ENCODE data around the gene PLA2G4A. TPM values are rescaled to one million over a fixed set of nuclear protein-coding genes. Genes with fewer than 3 reads are reported as not detected.
"Not testable (repeated sequence)": the region's sequence is repeated elsewhere in the genome, so short reads cannot be mapped to it uniquely, and the experiment has no call there.

The PLA2G4A gene
- total and polyA plus RNA-seq, 5 donors from 2014 or later = not detected

DNA sequence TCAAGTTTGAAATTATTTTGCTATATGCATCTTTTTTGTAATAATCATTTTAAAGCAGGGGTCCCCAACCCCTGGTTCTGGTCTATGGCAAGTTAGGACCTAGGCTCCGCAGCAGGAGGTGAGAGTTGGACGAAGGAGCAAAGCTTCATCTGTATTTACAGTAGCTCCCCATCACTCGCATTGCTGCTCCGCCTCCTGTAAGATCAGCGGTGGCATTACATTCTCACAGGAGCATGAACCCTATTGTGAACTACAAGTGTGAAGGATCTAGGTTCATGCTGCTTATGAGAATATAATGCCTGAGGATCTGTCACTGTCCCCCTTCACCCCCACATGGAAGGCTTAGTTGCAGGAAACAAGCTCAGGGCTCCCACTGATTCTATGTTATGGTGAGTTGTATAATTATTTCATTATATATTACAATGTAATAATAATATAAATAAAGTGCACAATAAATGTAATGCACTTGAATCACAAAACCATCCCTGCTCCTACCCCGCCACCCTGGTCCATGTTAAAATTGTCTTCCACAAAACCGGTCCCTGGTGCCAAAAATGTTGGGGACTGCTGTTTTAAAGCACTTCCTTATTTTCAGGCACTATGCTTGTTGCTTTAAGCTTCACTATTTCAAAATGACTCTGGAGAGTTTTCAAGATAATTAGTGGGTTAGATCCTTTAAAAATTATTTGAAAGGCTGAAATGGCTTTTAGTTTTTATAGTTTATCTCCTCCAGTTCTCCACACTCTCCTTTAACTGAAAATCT, 74.8 kb downstream of the PLA2G4A start:
- Histone ChIP-seq H3K27me3 (ENCODE audit: control insufficient read depth, insufficient read depth, low read length) (no peaks in the 10 kb centered on the region), H3K27ac (ENCODE audit: insufficient read depth, low read length, poor library complexity, severe bottlenecking) (no peak overlapping the region), H3K36me3 (ENCODE audit: control insufficient read depth, insufficient read depth, low read length) (no peaks in the 10 kb centered on the region), H3K4me3 (ENCODE audit: low read depth, low read length) (no peak overlapping the region), H3K9me3 (ENCODE audit: control insufficient read depth in 2 of 2, low read length in 2 of 2) (no peaks in the 10 kb centered on the region), H3K4me1 (ENCODE audit: control insufficient read depth, insufficient read depth, low read length, poor library complexity, severe bottlenecking) (no peaks in the 10 kb centered on the region)
- H3K4me3 Mint-ChIP-seq = no peak overlapping the region
- no peaks in the 10 kb centered on the region for H3K4me1 Mint-ChIP-seq
- no peak for ATAC-seq (ENCODE audit: low read depth in 2 of 2)
- H3K27me3 Mint-ChIP-seq = no peaks in the 10 kb centered on the region
- H3K9me3 Mint-ChIP-seq = peaks cover 0 to 12% (median 0%) of the 10 kb centered on the region in 7 donors
- H3K27ac Mint-ChIP-seq = no peak overlapping the region
- H3K36me3 Mint-ChIP-seq = no peaks in the 10 kb centered on the region
- no peak for DNase-seq

DNA sequence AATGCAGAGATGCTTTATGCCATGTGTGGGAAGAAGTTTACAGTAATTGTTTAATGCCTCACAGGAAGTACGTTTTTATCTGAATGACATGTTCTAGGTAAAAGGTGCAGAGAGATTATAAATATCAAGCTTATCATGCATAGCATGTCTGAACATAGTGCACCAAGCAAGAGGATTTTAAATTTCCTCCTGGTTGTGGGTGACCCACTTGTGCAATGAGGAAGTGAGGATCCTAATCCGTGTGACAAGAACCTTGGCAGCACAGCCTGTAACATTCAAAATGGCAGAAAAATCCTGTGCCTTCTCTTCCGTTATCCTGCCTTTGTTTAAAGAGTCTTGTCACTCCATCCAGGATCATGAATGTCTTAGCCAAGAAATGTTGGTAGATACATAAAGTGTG, 75.6 kb downstream of the PLA2G4A start:
- DNase-seq (no peak), ATAC-seq (ENCODE audit: low read depth in 2 of 2) (no peak)
- no peaks in the 10 kb centered on the region for H3K27me3 Mint-ChIP-seq
- H3K27me3 ChIP-seq (ENCODE audit: control insufficient read depth, insufficient read depth, low read length) = no peaks in the 10 kb centered on the region
- no peak overlapping the region for H3K4me3 ChIP-seq (ENCODE audit: low read depth, low read length)
- H3K4me1 Mint-ChIP-seq = no peaks in the 10 kb centered on the region
- H3K9me3 Mint-ChIP-seq = peaks cover 0 to 7% (median 0%) of the 10 kb centered on the region in 7 donors
- H3K27ac Mint-ChIP-seq = no peak overlapping the region
- H3K4me3 Mint-ChIP-seq = no peak overlapping the region
- no peaks in the 10 kb centered on the region for H3K36me3 ChIP-seq (ENCODE audit: control insufficient read depth, insufficient read depth, low read length)
- no peak overlapping the region for H3K27ac ChIP-seq (ENCODE audit: insufficient read depth, low read length, poor library complexity, severe bottlenecking)
- no peaks in the 10 kb centered on the region for H3K36me3 Mint-ChIP-seq
- no peaks in the 10 kb centered on the region for H3K9me3 ChIP-seq (ENCODE audit: control insufficient read depth in 2 of 2, low read length in 2 of 2)
- H3K4me1 ChIP-seq (ENCODE audit: control insufficient read depth, insufficient read depth, low read length, poor library complexity, severe bottlenecking) = no peaks in the 10 kb centered on the region

DNA sequence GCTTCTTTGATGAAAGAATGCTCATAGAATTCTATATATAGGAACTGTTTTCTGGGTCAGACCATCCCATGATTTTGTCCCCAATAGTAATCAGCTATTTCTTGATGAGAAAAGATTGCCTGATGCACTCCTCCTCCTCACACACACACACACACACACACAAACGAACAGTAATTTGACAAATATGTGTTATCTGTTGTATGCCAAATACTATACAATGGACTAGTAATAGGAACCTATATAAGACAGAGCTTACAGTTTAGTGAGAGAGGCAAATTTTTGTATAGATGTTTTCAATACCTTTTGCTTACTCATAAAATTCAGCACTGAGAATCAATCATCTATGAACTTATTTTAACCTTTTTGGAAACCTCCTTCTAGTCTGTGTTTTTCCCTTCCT, 76.8 kb downstream of the PLA2G4A start:
- H3K9me3 Mint-ChIP-seq = peaks cover 0 to 6% (median 0%) of the 10 kb centered on the region in 7 donors
- H3K36me3 ChIP-seq (ENCODE audit: control insufficient read depth, insufficient read depth, low read length) = no peaks in the 10 kb centered on the region
- H3K27me3 ChIP-seq (ENCODE audit: control insufficient read depth, insufficient read depth, low read length) = no peaks in the 10 kb centered on the region
- no peaks in the 10 kb centered on the region for H3K36me3 Mint-ChIP-seq
- H3K27ac Mint-ChIP-seq = no peak overlapping the region
- no peaks in the 10 kb centered on the region for H3K27me3 Mint-ChIP-seq
- H3K4me1 Mint-ChIP-seq = no peaks in the 10 kb centered on the region
- no peak overlapping the region for H3K4me3 Mint-ChIP-seq
- no peaks in the 10 kb centered on the region for H3K9me3 ChIP-seq (ENCODE audit: control insufficient read depth in 2 of 2, low read length in 2 of 2)
- H3K4me1 ChIP-seq (ENCODE audit: control insufficient read depth, insufficient read depth, low read length, poor library complexity, severe bottlenecking) = no peaks in the 10 kb centered on the region
- no peak overlapping the region for H3K27ac ChIP-seq (ENCODE audit: insufficient read depth, low read length, poor library complexity, severe bottlenecking)
- no peak for ATAC-seq (ENCODE audit: low read depth in 2 of 2)
- no peak overlapping the region for H3K4me3 ChIP-seq (ENCODE audit: low read depth, low read length)
- no peak for DNase-seq

DNA sequence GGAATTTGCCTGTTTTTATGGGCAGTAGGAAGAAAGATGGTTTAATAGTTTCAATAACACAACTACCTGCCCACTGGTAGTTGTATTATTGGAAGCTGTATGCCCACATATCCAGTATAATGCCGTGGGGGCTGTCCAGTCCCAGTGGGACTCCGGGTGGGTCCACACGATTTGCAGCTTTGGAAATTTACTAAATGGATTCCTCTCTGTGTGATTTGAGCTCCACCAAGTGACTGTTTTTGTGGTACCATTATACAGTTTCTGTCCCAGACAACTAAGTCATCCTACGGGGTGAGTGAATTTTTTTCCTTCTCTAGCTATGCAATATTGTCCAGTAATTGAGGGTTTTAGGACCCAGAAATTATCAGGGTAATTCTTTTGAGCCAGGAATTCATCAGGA, 86.8 kb downstream of the PLA2G4A start:
- no peak for ATAC-seq (ENCODE audit: low read depth in 2 of 2)
- Histone ChIP-seq H3K4me1 (ENCODE audit: control insufficient read depth, insufficient read depth, low read length, poor library complexity, severe bottlenecking) (no peaks in the 10 kb centered on the region), H3K27me3 (ENCODE audit: control insufficient read depth, insufficient read depth, low read length) (no peaks in the 10 kb centered on the region), H3K27ac (ENCODE audit: insufficient read depth, low read length, poor library complexity, severe bottlenecking) (no peak overlapping the region), H3K4me3 (ENCODE audit: low read depth, low read length) (no peak overlapping the region), H3K9me3 (ENCODE audit: control insufficient read depth in 2 of 2, low read length in 2 of 2) (no peaks in the 10 kb centered on the region), H3K36me3 (ENCODE audit: control insufficient read depth, insufficient read depth, low read length) (no peaks in the 10 kb centered on the region)
- Mint-ChIP-seq H3K27me3 (no peaks in the 10 kb centered on the region), H3K9me3 (peaks cover 0 to 3% (median 0%) of the 10 kb centered on the region in 7 donors), H3K4me3 (no peak overlapping the region), H3K36me3 (no peaks in the 10 kb centered on the region), H3K27ac (no peak overlapping the region), H3K4me1 (no peaks in the 10 kb centered on the region)
- DNase-seq = no peak

DNA sequence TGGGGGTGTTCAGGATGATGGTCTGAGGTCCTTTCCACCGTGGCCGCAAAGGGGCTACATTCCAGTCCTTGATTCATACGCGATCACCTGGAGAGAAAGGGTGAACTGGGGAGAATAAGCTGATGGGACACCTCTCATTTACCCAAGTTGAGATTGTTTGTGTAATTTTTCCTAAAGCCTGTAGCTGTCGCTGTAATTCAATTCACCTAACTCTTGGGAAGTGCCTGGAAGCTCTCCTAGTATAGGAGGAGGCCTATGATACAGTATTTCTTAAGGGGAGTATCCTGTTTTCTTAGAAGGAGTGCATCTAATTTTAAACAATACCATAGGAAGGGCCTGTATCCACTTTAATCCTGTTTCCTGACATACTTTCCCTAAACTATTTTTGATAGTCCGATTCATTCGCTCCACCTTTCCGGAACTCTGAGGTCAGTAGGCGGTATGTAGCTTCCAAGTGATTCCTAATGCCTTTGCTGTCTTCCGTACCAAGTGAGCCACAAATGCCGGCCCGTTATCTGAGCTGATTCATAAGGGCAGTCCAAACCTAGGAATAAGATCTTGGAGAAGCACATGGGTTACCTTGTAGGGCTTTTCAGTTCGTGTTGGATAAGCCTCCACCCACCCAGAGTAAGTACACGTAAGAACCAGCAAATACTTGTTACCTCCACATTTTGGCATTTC, 88.5 kb downstream of the PLA2G4A start:
- H3K27me3 Mint-ChIP-seq; H3K4me1 Mint-ChIP-seq; H3K36me3 Mint-ChIP-seq; H3K27ac ChIP-seq (ENCODE audit: insufficient read depth, low read length, poor library complexity, severe bottlenecking); H3K27ac Mint-ChIP-seq; H3K4me3 ChIP-seq (ENCODE audit: low read depth, low read length); ATAC-seq (ENCODE audit: low read depth in 2 of 2); H3K9me3 ChIP-seq (ENCODE audit: control insufficient read depth in 2 of 2, low read length in 2 of 2); H3K9me3 Mint-ChIP-seq; DNase-seq; H3K4me3 Mint-ChIP-seq; H3K27me3 ChIP-seq (ENCODE audit: control insufficient read depth, insufficient read depth, low read length); H3K36me3 ChIP-seq (ENCODE audit: control insufficient read depth, insufficient read depth, low read length); H3K4me1 ChIP-seq (ENCODE audit: control insufficient read depth, insufficient read depth, low read length, poor library complexity, severe bottlenecking): not testable (repeated sequence)

DNA sequence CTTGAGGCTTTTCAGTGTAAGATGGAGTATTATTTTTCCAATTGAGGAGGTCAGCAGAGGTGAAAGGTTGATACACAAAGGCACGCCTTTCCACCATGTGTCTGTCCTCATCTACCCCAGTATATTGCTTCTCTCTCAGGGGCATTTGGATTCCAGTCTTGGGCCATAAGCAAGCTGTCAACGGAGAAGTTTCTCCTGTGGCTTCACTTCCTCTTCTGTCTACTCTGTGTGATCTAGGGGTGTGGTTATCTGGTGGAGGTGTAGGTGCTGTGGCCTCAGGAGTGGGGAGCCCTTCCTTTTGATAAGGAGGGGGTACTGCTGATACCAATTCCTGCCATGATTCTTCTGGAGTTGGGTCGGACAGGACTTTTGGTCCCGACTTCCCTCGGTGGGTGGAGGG, 92.6 kb downstream of the PLA2G4A start:
- H3K9me3 Mint-ChIP-seq; H3K4me3 Mint-ChIP-seq; H3K27me3 ChIP-seq (ENCODE audit: control insufficient read depth, insufficient read depth, low read length); H3K4me1 Mint-ChIP-seq; H3K4me1 ChIP-seq (ENCODE audit: control insufficient read depth, insufficient read depth, low read length, poor library complexity, severe bottlenecking); H3K36me3 Mint-ChIP-seq; DNase-seq; H3K27ac ChIP-seq (ENCODE audit: insufficient read depth, low read length, poor library complexity, severe bottlenecking); ATAC-seq (ENCODE audit: low read depth in 2 of 2); H3K4me3 ChIP-seq (ENCODE audit: low read depth, low read length); H3K27me3 Mint-ChIP-seq; H3K27ac Mint-ChIP-seq; H3K9me3 ChIP-seq (ENCODE audit: control insufficient read depth in 2 of 2, low read length in 2 of 2); H3K36me3 ChIP-seq (ENCODE audit: control insufficient read depth, insufficient read depth, low read length): not testable (repeated sequence)

DNA sequence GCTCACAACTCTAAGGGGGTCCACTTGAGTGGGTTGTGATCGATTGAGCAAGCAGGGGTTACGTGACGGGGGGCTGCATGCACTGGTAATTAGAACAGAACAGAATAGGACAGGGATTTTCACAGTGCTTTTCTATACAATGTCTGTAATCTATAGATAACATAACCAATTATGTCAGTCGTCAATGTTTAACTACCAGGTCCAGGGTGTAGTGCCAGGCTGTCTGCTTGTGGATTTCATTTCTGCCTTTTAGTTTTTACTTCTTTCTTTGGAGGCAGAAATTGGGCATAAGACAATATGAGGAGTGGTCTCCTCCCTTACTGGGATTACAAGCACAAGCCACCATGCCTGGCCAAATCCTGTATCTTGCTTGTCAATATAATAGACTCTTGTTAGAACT, 94.1 kb downstream of the PLA2G4A start:
- H3K9me3 ChIP-seq (ENCODE audit: control insufficient read depth in 2 of 2, low read length in 2 of 2); DNase-seq; H3K27ac Mint-ChIP-seq; H3K36me3 Mint-ChIP-seq; H3K4me3 ChIP-seq (ENCODE audit: low read depth, low read length); H3K4me3 Mint-ChIP-seq; H3K27ac ChIP-seq (ENCODE audit: insufficient read depth, low read length, poor library complexity, severe bottlenecking); H3K36me3 ChIP-seq (ENCODE audit: control insufficient read depth, insufficient read depth, low read length); ATAC-seq (ENCODE audit: low read depth in 2 of 2); H3K27me3 Mint-ChIP-seq; H3K4me1 Mint-ChIP-seq; H3K4me1 ChIP-seq (ENCODE audit: control insufficient read depth, insufficient read depth, low read length, poor library complexity, severe bottlenecking); H3K9me3 Mint-ChIP-seq; H3K27me3 ChIP-seq (ENCODE audit: control insufficient read depth, insufficient read depth, low read length): not testable (repeated sequence)

DNA sequence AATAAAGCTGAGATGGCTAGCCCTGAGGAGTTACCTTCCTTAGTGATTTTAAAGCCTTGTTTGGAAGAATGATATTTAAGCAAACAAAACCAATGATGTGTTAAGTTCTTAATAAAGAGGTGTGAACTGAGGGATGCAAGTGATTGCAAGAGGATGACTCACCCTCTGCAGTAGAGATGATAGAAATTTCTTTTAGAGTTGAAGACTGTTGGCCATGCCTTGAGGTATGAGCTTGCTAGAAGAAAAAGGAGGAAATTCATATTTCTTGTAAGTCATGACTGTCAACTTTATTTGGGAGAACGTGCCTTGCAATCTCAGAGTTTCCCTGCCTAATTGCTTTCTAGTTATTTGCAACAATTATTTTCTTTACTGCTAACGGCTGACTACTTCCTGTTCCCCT, 94.7 kb downstream of the PLA2G4A start:
- H3K27ac Mint-ChIP-seq = no peak overlapping the region
- H3K36me3 ChIP-seq (ENCODE audit: control insufficient read depth, insufficient read depth, low read length) = no peaks in the 10 kb centered on the region
- no peak overlapping the region for H3K27ac ChIP-seq (ENCODE audit: insufficient read depth, low read length, poor library complexity, severe bottlenecking)
- H3K27me3 Mint-ChIP-seq = no peaks in the 10 kb centered on the region
- no peaks in the 10 kb centered on the region for H3K9me3 ChIP-seq (ENCODE audit: control insufficient read depth in 2 of 2, low read length in 2 of 2)
- peaks cover 0 to 5% (median 2%) of the 10 kb centered on the region in 7 donors for H3K9me3 Mint-ChIP-seq
- no peaks in the 10 kb centered on the region for H3K4me1 Mint-ChIP-seq
- DNase-seq = no peak
- no peaks in the 10 kb centered on the region for H3K36me3 Mint-ChIP-seq
- no peaks in the 10 kb centered on the region for H3K27me3 ChIP-seq (ENCODE audit: control insufficient read depth, insufficient read depth, low read length)
- no peaks in the 10 kb centered on the region for H3K4me1 ChIP-seq (ENCODE audit: control insufficient read depth, insufficient read depth, low read length, poor library complexity, severe bottlenecking)
- H3K4me3 ChIP-seq (ENCODE audit: low read depth, low read length) = no peak overlapping the region
- no peak for ATAC-seq (ENCODE audit: low read depth in 2 of 2)
- H3K4me3 Mint-ChIP-seq = no peak overlapping the region
